ENCODE data around the gene SLC5A5.

SLC5A5 gene

GRCh38 chr19:17831419-17831888 is 40.3 kb upstream of the SLC5A5 start:
- no peaks in the 10 kb centered on the region for H3K36me3 ChIP-seq (ENCODE audit: control insufficient read depth in 2 of 2, insufficient read depth in 1 of 2, low read length in 2 of 2)
- peak overlapping the region; percentile 26; the same call in 1 of the 2 replicates for H3K4me3 ChIP-seq (ENCODE audit: low read depth, low read length)
- ChIA-PET CTCF (interaction anchor here (0.8 to 1.2 kb wide), 3 partner anchors 11 to 48 kb away, joined by 3 to 5 read pairs (median 4); partner anchors contain the start of gene RPL18A), POLR2A (interaction anchor here (0.7 to 1.6 kb wide), 6 partner anchors 28 to 412 kb away, joined by 3 to 13 read pairs (median 4); partner anchors contain the start of genes CCDC124, MAP1S and RPL18A)
- TF ChIP-seq ZNF112 (tag by site-specific recombination; IDR thresholded peaks at IDR 0.05) (no peak), KLF9 (tag by site-specific recombination; IDR thresholded peaks at IDR 0.05; ENCODE audit: low read depth) (no peak), ZNF639 (tag by site-specific recombination; IDR thresholded peaks at IDR 0.05) (no peak), BCL6B (tag by site-specific recombination; IDR thresholded peaks at IDR 0.05) (no peak), KLF16 (tag by site-specific recombination; IDR thresholded peaks at IDR 0.05) (no peak)
- H3K4me1 ChIP-seq (ENCODE audit: control insufficient read depth, insufficient read depth, low read length) = no peaks in the 10 kb centered on the region
- no peaks in the 10 kb centered on the region for H3K9me3 ChIP-seq (ENCODE audit: control insufficient read depth, insufficient read depth, low read depth, low read length)
- H3K27ac ChIP-seq (ENCODE audit: extremely low read depth, low read depth, low read length) = no peak overlapping the region

GRCh38 chr19:17832443-17833208 is 39.1 kb upstream of the SLC5A5 start:
- no peak for TF ChIP-seq PRDM10 (tag by site-specific recombination; IDR thresholded peaks at IDR 0.05)
- peak; percentile 58; the same call in 1 of the 2 replicates for TF ChIP-seq ZNF768 (tag by site-specific recombination; IDR thresholded peaks at IDR 0.05)
- Histone ChIP-seq H3K36me3 (ENCODE audit: control insufficient read depth in 2 of 2, insufficient read depth in 1 of 2, low read length in 2 of 2) (no peaks in the 10 kb centered on the region), H3K4me1 (ENCODE audit: control insufficient read depth, insufficient read depth, low read length) (no peaks in the 10 kb centered on the region), H3K27ac (ENCODE audit: extremely low read depth, low read depth, low read length) (no peak overlapping the region), H3K9me3 (ENCODE audit: control insufficient read depth, insufficient read depth, low read depth, low read length) (no peaks in the 10 kb centered on the region), H3K4me3 (ENCODE audit: low read depth, low read length) (no peak overlapping the region)
- CTCF ChIA-PET = interaction anchor here (0.7 to 0.9 kb wide), 3 partner anchors 10 to 48 kb away, joined by 3 to 4 read pairs (median 3); partner anchors contain the start of gene RPL18A
- POLR2A ChIA-PET = interaction anchor here (0.6 kb wide), 1 partner anchor 71 kb away, joined by 3 read pairs; no protein-coding TSS in a partner anchor

- no peaks in the 10 kb centered on the region for H3K9me3 ChIP-seq (ENCODE audit: control insufficient read depth, insufficient read depth, low read depth, low read length)
- H3K4me1 ChIP-seq (ENCODE audit: control insufficient read depth, insufficient read depth, low read length) = no peaks in the 10 kb centered on the region
- no peak overlapping the region for H3K4me3 ChIP-seq (ENCODE audit: low read depth, low read length)
- peak; percentile 14; the same call in 1 of the 2 replicates for TF ChIP-seq ZIC2 (tag by site-specific recombination; IDR thresholded peaks at IDR 0.05)
- no peak for TF ChIP-seq ZNF623 (tag by site-specific recombination; IDR thresholded peaks at IDR 0.05)
- TF ChIP-seq KLF1 (tag by site-specific recombination; IDR thresholded peaks at IDR 0.05) = 0 out of 2 replicates have a peak, but pooled peaks have one; percentile 29
- H3K36me3 ChIP-seq (ENCODE audit: control insufficient read depth in 2 of 2, insufficient read depth in 1 of 2, low read length in 2 of 2) = no peaks in the 10 kb centered on the region
- ChIA-PET POLR2A (interaction anchor here (1.7 kb wide), 1 partner anchor 25 kb away, joined by 4 read pairs; the partner anchor contains the start of gene RPL18A), CTCF (interaction anchor here (0.5 to 1.2 kb wide), 4 partner anchors 22 to 436 kb away, joined by 3 to 6 read pairs (median 4); partner anchors contain the start of gene RPL18A)
- no peak overlapping the region for H3K27ac ChIP-seq (ENCODE audit: extremely low read depth, low read depth, low read length)
Observed at GRCh38 chr19:17834350-17835181, 37.2 kb upstream of the SLC5A5 start.
